Panc1 (cell line): Measurements from ENCODE around the gene CACNA1D. TPM values are rescaled to one million over a fixed set of nuclear protein-coding genes. Genes with fewer than 3 reads are reported as not detected.

Experiments used
- ATAC-seq: fragments of 200-7000 bp; cut with Tn5 transposase; 2 replicates; pipeline ENCODE4 v1.9.1; 2020; ENCODE audit warnings: mild to moderate bottlenecking, moderate library complexity
- BruUV-seq: library from RNA; stranded (reverse); fragments of 400-500 nt; replicated peaks from 2 replicates; lab custom pipeline; 2021; lab: Mats Ljungman, UMichigan
- CTCF ChIA-PET: fragments of 300-600 bp; sonication (Branson Sonifier 250); formaldehyde crosslinking; loops from one replicate; lab custom pipeline; 2022; ENCODE audit warnings: antibody characterized with exemption; lab: Charles Lee
- POLR2A ChIA-PET: fragments of 300-600 bp; sonication (Branson Sonifier 250); formaldehyde crosslinking; loops from one replicate; lab custom pipeline; 2022; ENCODE audit warnings: antibody characterized with exemption; lab: Charles Lee
- DNase-seq: peaks from one replicate; pipeline ENCODE4 v3.0.0-alpha.2; 2010; ENCODE audit warnings: low read depth, low spot score
- H3K27ac ChIP-seq: 2 replicates; pipeline ENCODE4 v1.5.1; 2011; ENCODE audit warnings: mild to moderate bottlenecking, low read length, inconsistent platforms
- H3K27me3 ChIP-seq: fragments of 200-500 bp; sonication (Bioruptor generic); 2 replicates; pipeline ENCODE4 v1.6.0; 2014; ENCODE audit warnings: low read length, inconsistent platforms; ENCODE audit not compliant: control insufficient read depth, insufficient read depth
- H3K36me3 ChIP-seq: fragments of 200-500 bp; sonication (Bioruptor generic); 2 replicates; pipeline ENCODE4 v1.5.1; 2014; ENCODE audit warnings: inconsistent platforms, mild to moderate bottlenecking, low read length, moderate library complexity; ENCODE audit not compliant: control insufficient read depth, insufficient read depth
- H3K4me1 ChIP-seq: 2 replicates; pipeline ENCODE4 v1.5.1; 2011; ENCODE audit warnings: inconsistent platforms, mild to moderate bottlenecking, low read length, moderate library complexity; ENCODE audit not compliant: control insufficient read depth, insufficient read depth
- H3K4me3 ChIP-seq, 2 experiments: 2 replicates each; pipeline ENCODE4 v1.5.1; 2011 to 2012; ENCODE audit warnings: low read depth in 2 of 2, low read length in 2 of 2, mild to moderate bottlenecking in 2 of 2, inconsistent platforms in 1 of 2, moderate library complexity in 1 of 2
- H3K9me3 ChIP-seq: fragments of 200-500 bp; sonication (Bioruptor generic); 2 replicates; pipeline ENCODE4 v1.5.1; 2014; ENCODE audit warnings: low read depth, mild to moderate bottlenecking, inconsistent platforms, low read length, moderate library complexity; ENCODE audit not compliant: control insufficient read depth, insufficient read depth
- CTCF ChIP-seq: fragments of 450-650 bp; IDR thresholded peaks from 2 replicates; pipeline ENCODE4 v1.5.1; 2017; ENCODE audit warnings: mild to moderate bottlenecking
- POLR2AphosphoS5 ChIP-seq: IDR thresholded peaks from 2 replicates; pipeline ENCODE4 v1.6.1; 2012; ENCODE audit warnings: mild to moderate bottlenecking, low read depth, low read length, moderate library complexity
- REST ChIP-seq, 2 experiments: IDR thresholded peaks; 2 replicates each; pipeline ENCODE4 v1.6.1; 2011 to 2012; ENCODE audit warnings: low read depth in 2 of 2, control low read depth in 1 of 2, low read length in 1 of 2, mild to moderate bottlenecking in 1 of 2, moderate library complexity in 1 of 2; ENCODE audit not compliant: insufficient read depth in 1 of 2
- SIN3A ChIP-seq: IDR thresholded peaks from 2 replicates; pipeline ENCODE4 v1.6.1; 2012; ENCODE audit warnings: low read depth, mild to moderate bottlenecking, low read length, moderate library complexity, borderline replicate concordance; ENCODE audit not compliant: insufficient read depth
- TCF7L2 ChIP-seq: IDR thresholded peaks from 2 replicates; pipeline ENCODE4 v1.6.1; 2011; ENCODE audit warnings: mild to moderate bottlenecking, low read depth, low read length, inconsistent platforms
- in situ Hi-C: cut with HindIII; loops from 2 replicates; pipeline ENCODE4 v1.10.0; 2016; ENCODE audit warnings: low sequenced_read_pairs, low pct_unique_long_range_greater_than_20kb
- intact Hi-C: fragments of 100-400 bp; cut with micrococcal nuclease; formaldehyde crosslinking; loops from one replicate; pipeline ENCODE4 v1.10.0; 2022; ENCODE audit not compliant: unreplicated experiment
- total RNA-seq: library from RNA; stranded (reverse); gene quantifications from one replicate; pipeline ENCODE4 v1.2.1, GENCODE V29; 2021; ENCODE audit not compliant: unreplicated experiment

The CACNA1D gene
- total RNA-seq, 1 experiment from 2014 or later = 23.0 TPM

GRCh38 chr3:53531749-53532148, 37.3 kb downstream of the CACNA1D start:
- TF ChIP-seq SIN3A (no peak), TCF7L2 (no peak), POLR2AphosphoS5 (no peak), CTCF (no peak), REST (IDR thresholded peaks at IDR 0.05; ENCODE audit: insufficient read depth in 1 of 2, low read depth in 2 of 2, low read length in 1 of 2) (no peak)
- H3K27ac ChIP-seq = no peak overlapping the region
- ChIA-PET CTCF (interaction anchor here (0.6 kb wide), 1 partner anchor 28 kb away, joined by 5 read pairs; no protein-coding TSS in a partner anchor), POLR2A (no interaction called here)
- H3K4me1 ChIP-seq = no peaks in the 10 kb centered on the region
- DNase-seq (no peak), ATAC-seq (no peak)
- H3K27me3 ChIP-seq = no peaks in the 10 kb centered on the region
- no peaks in the 10 kb centered on the region for H3K9me3 ChIP-seq
- intact Hi-C loops (no loop called here), in situ Hi-C loops (no loop called here)
- no peak overlapping the region for H3K4me3 ChIP-seq
- BruUV-seq = no TSS peak
- no peaks in the 10 kb centered on the region for H3K36me3 ChIP-seq

GRCh38 chr3:53533472-53533871, 39.1 kb downstream of the CACNA1D start:
- Histone ChIP-seq H3K27ac (no peak overlapping the region), H3K4me1 (no peaks in the 10 kb centered on the region), H3K4me3 (no peak overlapping the region), H3K9me3 (no peaks in the 10 kb centered on the region), H3K36me3 (no peaks in the 10 kb centered on the region), H3K27me3 (no peaks in the 10 kb centered on the region)
- in situ Hi-C loops (no loop called here), intact Hi-C loops (no loop called here)
- ChIA-PET CTCF (no interaction called here), POLR2A (no interaction called here)
- BruUV-seq = no TSS peak
- no peak for TF ChIP-seq SIN3A
- ATAC-seq = no peak
- no peak for DNase-seq

- CTCF ChIA-PET = no interaction called here
- DNase-seq (no peak), ATAC-seq (no peak)
- TF ChIP-seq CTCF = no peak
- TF ChIP-seq REST (IDR thresholded peaks at IDR 0.05; ENCODE audit: insufficient read depth in 1 of 2, low read depth in 2 of 2, low read length in 1 of 2) = no peak
- Histone ChIP-seq H3K36me3 (no peaks in the 10 kb centered on the region), H3K27me3 (no peaks in the 10 kb centered on the region), H3K27ac (no peak overlapping the region), H3K4me3 (no peak overlapping the region), H3K9me3 (no peaks in the 10 kb centered on the region), H3K4me1 (no peaks in the 10 kb centered on the region)
- no TSS peak for BruUV-seq
- in situ Hi-C loops (no loop called here), intact Hi-C loops (no loop called here)
- POLR2A ChIA-PET = no interaction called here
Observed at GRCh38 chr3:53534216-53534615, 39.8 kb downstream of the CACNA1D start.
